Measurements from ENCODE around the gene TBC1D2B. TPM values are rescaled to one million over a fixed set of nuclear protein-coding genes. Genes with fewer than 3 reads are reported as not detected.

Gene TBC1D2B
- total and polyA plus RNA-seq, 4 donors, result 8.4 to 119 (median 22.0) TPM

DNA sequence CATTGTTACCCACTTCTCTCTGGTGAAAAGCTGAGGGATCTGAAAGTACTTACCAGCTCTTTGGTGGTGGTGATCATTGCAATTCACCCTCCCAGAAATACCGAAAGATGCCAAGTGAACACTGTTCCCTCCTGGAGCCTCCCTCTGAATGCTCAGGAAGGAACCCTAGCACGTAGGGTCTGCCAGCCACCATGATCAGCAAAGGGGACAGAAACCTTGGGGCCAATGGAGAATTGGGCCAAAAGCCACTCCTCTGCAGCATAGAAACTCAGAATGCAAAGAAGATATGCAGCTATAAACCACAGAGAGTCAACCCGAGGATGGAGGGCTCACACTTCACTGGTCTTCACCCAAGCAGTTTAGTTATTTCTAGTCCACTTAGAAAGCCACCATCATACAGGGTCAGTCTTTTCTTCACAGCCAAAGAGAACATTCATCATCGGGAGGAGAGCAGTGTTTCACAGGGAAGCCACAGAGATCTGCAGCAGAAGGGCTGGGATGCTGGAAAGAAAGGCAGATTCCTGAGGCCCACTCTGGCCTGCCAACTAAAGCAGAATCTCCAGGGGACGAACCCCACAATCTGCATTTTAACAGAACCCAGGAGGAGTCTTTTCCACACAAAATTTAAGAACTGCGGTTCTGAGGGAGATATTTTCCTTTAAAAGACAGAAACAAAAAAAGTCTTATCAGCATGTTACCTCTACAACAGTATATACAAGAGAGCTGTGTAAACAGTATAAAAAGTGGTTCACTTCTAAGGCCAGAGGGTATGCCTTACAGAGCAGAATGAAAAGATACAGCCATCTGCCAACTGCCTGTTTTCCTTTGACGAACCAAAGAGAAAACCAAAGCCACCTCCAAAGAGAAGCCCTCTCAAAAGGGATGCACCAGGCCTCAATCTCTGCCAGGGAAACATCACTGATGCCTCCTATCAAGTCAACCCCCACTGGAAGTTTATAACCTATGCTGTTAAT lies 11.3 kb downstream of the TBC1D2B start:
- Histone ChIP-seq H3K4me3 (ENCODE audit: low read depth in 1 of 3, low read length in 3 of 3) (no peak overlapping the region), H3K27me3 (ENCODE audit: control insufficient read depth in 4 of 4, insufficient read depth in 4 of 4, low read length in 3 of 4) (no peaks in the 10 kb centered on the region), H3K9ac (ENCODE audit: low read depth in 1 of 2, low read length in 2 of 2) (peak overlapping the region in 1 of 2 donors; percentile 79), H3K9me3 (ENCODE audit: control insufficient read depth in 4 of 4, low read length in 3 of 4) (no peaks in the 10 kb centered on the region), H3K4me1 (ENCODE audit: control insufficient read depth in 4 of 4, insufficient read depth in 4 of 4, low read length in 3 of 4) (peaks cover 32 to 84% (median 53%) of the 10 kb centered on the region in 4 donors), H3K36me3 (ENCODE audit: control insufficient read depth in 4 of 4, insufficient read depth in 3 of 4, low read depth in 1 of 4, low read length in 3 of 4) (no peaks in the 10 kb centered on the region), H3K27ac (ENCODE audit: low read depth in 1 of 2, low read length in 2 of 2) (peak overlapping the region; percentile 97 to 98)
- 62% methylated on average over 7 of the region's 7 CpGs for WGBS
- DNase-seq (ENCODE audit: low spot score), result no peak
- TF ChIP-seq RXRA (IDR thresholded peaks at IDR 0.05) (no peak), NR2F2 (IDR thresholded peaks at IDR 0.05) (no peak), HNF4A (conservative IDR thresholded peaks at IDR 0.05) (no peak), JUND (IDR thresholded peaks at IDR 0.05) (no peak), EGR1 (IDR thresholded peaks at IDR 0.05; ENCODE audit: low read depth in 2 of 2) (no peak), YY1 (IDR thresholded peaks at IDR 0.05) (no peak), GABPA (IDR thresholded peaks at IDR 0.05 in 1 of 2, conservative IDR thresholded peaks at IDR 0.05 in 1 of 2) (no peak), RAD21 (IDR thresholded peaks at IDR 0.05) (no peak), HNF4G (IDR thresholded peaks at IDR 0.05) (no peak)
- TF ChIP-seq, protein P1, sequence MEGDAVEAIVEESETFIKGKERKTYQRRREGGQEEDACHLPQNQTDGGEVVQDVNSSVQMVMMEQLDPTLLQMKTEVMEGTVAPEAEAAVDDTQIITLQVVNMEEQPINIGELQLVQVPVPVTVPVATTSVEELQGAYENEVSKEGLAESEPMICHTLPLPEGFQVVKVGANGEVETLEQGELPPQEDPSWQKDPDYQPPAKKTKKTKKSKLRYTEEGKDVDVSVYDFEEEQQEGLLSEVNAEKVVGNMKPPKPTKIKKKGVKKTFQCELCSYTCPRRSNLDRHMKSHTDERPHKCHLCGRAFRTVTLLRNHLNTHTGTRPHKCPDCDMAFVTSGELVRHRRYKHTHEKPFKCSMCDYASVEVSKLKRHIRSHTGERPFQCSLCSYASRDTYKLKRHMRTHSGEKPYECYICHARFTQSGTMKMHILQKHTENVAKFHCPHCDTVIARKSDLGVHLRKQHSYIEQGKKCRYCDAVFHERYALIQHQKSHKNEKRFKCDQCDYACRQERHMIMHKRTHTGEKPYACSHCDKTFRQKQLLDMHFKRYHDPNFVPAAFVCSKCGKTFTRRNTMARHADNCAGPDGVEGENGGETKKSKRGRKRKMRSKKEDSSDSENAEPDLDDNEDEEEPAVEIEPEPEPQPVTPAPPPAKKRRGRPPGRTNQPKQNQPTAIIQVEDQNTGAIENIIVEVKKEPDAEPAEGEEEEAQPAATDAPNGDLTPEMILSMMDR (IDR thresholded peaks at IDR 0.05; ENCODE audit: low read depth, low read length, missing input control), result no peak
- TF ChIP-seq, protein P2, sequence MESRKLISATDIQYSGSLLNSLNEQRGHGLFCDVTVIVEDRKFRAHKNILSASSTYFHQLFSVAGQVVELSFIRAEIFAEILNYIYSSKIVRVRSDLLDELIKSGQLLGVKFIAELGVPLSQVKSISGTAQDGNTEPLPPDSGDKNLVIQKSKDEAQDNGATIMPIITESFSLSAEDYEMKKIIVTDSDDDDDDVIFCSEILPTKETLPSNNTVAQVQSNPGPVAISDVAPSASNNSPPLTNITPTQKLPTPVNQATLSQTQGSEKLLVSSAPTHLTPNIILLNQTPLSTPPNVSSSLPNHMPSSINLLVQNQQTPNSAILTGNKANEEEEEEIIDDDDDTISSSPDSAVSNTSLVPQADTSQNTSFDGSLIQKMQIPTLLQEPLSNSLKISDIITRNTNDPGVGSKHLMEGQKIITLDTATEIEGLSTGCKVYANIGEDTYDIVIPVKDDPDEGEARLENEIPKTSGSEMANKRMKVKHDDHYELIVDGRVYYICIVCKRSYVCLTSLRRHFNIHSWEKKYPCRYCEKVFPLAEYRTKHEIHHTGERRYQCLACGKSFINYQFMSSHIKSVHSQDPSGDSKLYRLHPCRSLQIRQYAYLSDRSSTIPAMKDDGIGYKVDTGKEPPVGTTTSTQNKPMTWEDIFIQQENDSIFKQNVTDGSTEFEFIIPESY (IDR thresholded peaks at IDR 0.05), result no peak
- TF ChIP-seq, protein P3, sequence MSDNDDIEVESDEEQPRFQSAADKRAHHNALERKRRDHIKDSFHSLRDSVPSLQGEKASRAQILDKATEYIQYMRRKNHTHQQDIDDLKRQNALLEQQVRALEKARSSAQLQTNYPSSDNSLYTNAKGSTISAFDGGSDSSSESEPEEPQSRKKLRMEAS (IDR thresholded peaks at IDR 0.05), result no peak

DNA sequence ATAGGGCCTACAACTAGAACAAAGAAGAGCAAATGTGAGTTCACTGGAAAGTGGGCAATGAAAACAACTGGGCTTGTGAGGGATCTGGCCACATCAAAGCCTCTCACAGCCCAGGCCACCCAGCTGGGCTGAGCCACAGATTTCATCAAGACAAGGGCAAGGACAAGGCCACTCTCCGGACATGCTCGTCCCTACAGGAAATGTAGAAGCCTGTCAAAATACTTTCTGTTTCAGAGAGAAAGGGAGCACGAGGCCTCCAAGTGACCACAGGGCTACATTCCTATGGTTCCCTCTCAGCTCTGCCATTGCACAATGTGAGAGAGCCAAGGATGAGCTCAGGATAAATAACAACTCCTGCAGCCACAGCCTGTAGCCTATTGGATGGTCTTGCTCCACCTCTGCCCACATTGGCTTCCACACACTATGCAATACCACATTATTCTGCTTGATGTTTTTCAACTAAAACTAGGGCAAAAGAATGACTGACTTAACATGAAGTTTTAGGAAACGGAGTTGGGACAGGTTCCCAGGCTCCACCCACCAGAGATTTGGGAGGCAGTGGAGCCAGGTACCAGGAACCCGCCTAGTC lies 12.1 kb downstream of the TBC1D2B start:
- H3K27me3 ChIP-seq (ENCODE audit: control insufficient read depth in 4 of 4, insufficient read depth in 4 of 4, low read length in 3 of 4), result no peaks in the 10 kb centered on the region
- no peaks in the 10 kb centered on the region for H3K36me3 ChIP-seq (ENCODE audit: control insufficient read depth in 4 of 4, insufficient read depth in 3 of 4, low read depth in 1 of 4, low read length in 3 of 4)
- H3K9ac ChIP-seq (ENCODE audit: low read depth in 1 of 2, low read length in 2 of 2), result peak overlapping the region; percentile 79 to 89
- WGBS, result 12% methylated on average over 5 of the region's 5 CpGs
- H3K27ac ChIP-seq (ENCODE audit: low read depth in 1 of 2, low read length in 2 of 2), result peak overlapping the region; percentile 97 to 98
- no peak overlapping the region for H3K4me3 ChIP-seq (ENCODE audit: low read depth in 1 of 3, low read length in 3 of 3)
- H3K9me3 ChIP-seq (ENCODE audit: control insufficient read depth in 4 of 4, low read length in 3 of 4), result no peaks in the 10 kb centered on the region
- no peak for DNase-seq (ENCODE audit: low spot score)
- H3K4me1 ChIP-seq (ENCODE audit: control insufficient read depth in 4 of 4, insufficient read depth in 4 of 4, low read length in 3 of 4), result peaks cover 30 to 85% (median 53%) of the 10 kb centered on the region in 4 donors
- TF ChIP-seq NR2F2 (IDR thresholded peaks at IDR 0.05) (peak; percentile 82), JUND (IDR thresholded peaks at IDR 0.05) (peak; percentile 94), EGR1 (IDR thresholded peaks at IDR 0.05; ENCODE audit: low read depth in 2 of 2) (peak in 1 of 2 donors; percentile 58), GABPA (IDR thresholded peaks at IDR 0.05 in 1 of 2, conservative IDR thresholded peaks at IDR 0.05 in 1 of 2) (peak in 1 of 2 donors; percentile 56), YY1 (IDR thresholded peaks at IDR 0.05) (peak; percentile 93), FOXA2 (IDR thresholded peaks at IDR 0.05) (peak; percentile 79), TAF1 (conservative IDR thresholded peaks at IDR 0.05) (peak; percentile 43), HNF4G (IDR thresholded peaks at IDR 0.05) (peak; percentile 50), HNF4A (conservative IDR thresholded peaks at IDR 0.05) (peak; percentile 75 to 77), RXRA (IDR thresholded peaks at IDR 0.05) (peak; percentile 88 to 91), RAD21 (IDR thresholded peaks at IDR 0.05) (peak; percentile 59 to 68), FOXA1 (IDR thresholded peaks at IDR 0.05) (peak; percentile 38), SP1 (IDR thresholded peaks at IDR 0.05) (peak; percentile 95)
- TF ChIP-seq, protein P2 (IDR thresholded peaks at IDR 0.05), result peak; percentile 83
- TF ChIP-seq, protein P1 (IDR thresholded peaks at IDR 0.05; ENCODE audit: low read depth, low read length, missing input control), result no peak
- TF ChIP-seq, protein P4, sequence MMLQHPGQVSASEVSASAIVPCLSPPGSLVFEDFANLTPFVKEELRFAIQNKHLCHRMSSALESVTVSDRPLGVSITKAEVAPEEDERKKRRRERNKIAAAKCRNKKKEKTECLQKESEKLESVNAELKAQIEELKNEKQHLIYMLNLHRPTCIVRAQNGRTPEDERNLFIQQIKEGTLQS (IDR thresholded peaks at IDR 0.05), result peak; percentile 90
- TF ChIP-seq, protein P3 (IDR thresholded peaks at IDR 0.05), result peak; percentile 95

All from liver (tissue), 9 donors.